IMR-90 (cell line): Measurements from ENCODE around the gene TMEM205. TPM values are rescaled to one million over a fixed set of nuclear protein-coding genes. Genes with fewer than 3 reads are reported as not detected.
A peak's percentile ranks its signal among the peaks of the same experiment; 100 is the strongest.

Experiments
- ATAC-seq: fragments of 200-7000 bp; cut with Tn5 transposase; 2 replicates; pipeline ENCODE4 v1.9.1; 2020; ENCODE audit warnings: low read depth, mild to moderate bottlenecking, moderate library complexity
- BruUV-seq: library from RNA; stranded (reverse); fragments of 400-500 nt; replicated peaks from 2 replicates; lab custom pipeline; 2021; lab: Mats Ljungman, UMichigan
- CTCF ChIA-PET: fragments of 300-600 bp; formaldehyde crosslinking; extraction: SDS; loops from one replicate; lab custom pipeline; 2021; ENCODE audit warnings: antibody characterized with exemption; lab: Yijun Ruan, JAX
- POLR2A ChIA-PET: fragments of 300-600 bp; sonication (Branson Sonifier 250); formaldehyde crosslinking; loops from one replicate; lab custom pipeline; 2022; ENCODE audit warnings: antibody characterized with exemption; ENCODE audit not compliant: unreplicated experiment; lab: Charles Lee
- DNase-seq: peaks from one replicate; pipeline ENCODE4 v3.0.0; 2013
- H2AFZ ChIP-seq: replicated peaks from 2 replicates; pipeline ENCODE3; 2013; ENCODE audit warnings: low read length, mild to moderate bottlenecking; ENCODE audit not compliant: poor library complexity
- H2AK5ac ChIP-seq: 2 replicates; pipeline ENCODE4 v1.6.1; 2013; ENCODE audit warnings: low read depth, low read length, inconsistent platforms
- H2AK9ac ChIP-seq: replicated peaks from 2 replicates; pipeline ENCODE3; 2013; ENCODE audit warnings: mild to moderate bottlenecking, low read depth, low read length, moderate library complexity; ENCODE audit not compliant: poor library complexity
- H2BK120ac ChIP-seq: 2 replicates; pipeline ENCODE4 v1.6.1; 2013; ENCODE audit warnings: low read depth, low read length, inconsistent platforms
- H2BK15ac ChIP-seq: 3 replicates; pipeline ENCODE4 v1.6.1; 2013; ENCODE audit warnings: low read depth, low read length, inconsistent platforms
- H2BK20ac ChIP-seq: 2 replicates; pipeline ENCODE4 v1.6.1; 2013; ENCODE audit warnings: low read depth, mild to moderate bottlenecking, inconsistent platforms, low read length, moderate library complexity
- H2BK5ac ChIP-seq: 2 replicates; pipeline ENCODE4 v1.6.1; 2013; ENCODE audit warnings: mild to moderate bottlenecking, low read depth, low read length, inconsistent platforms; ENCODE audit not compliant: poor library complexity, severe bottlenecking
- H3K14ac ChIP-seq: replicated peaks from 2 replicates; pipeline ENCODE4 v1.6.1; 2013; ENCODE audit warnings: low read depth, low read length, inconsistent platforms
- H3K18ac ChIP-seq: 2 replicates; pipeline ENCODE4 v1.6.1; 2013; ENCODE audit warnings: low read depth, low read length, control low read depth
- H3K23ac ChIP-seq: 2 replicates; pipeline ENCODE4 v1.6.1; 2013; ENCODE audit warnings: low read depth, low read length, inconsistent platforms
- H3K27ac ChIP-seq: 2 replicates; pipeline ENCODE4 v1.5.1; 2013; ENCODE audit warnings: mild to moderate bottlenecking, control low read depth, low read length; ENCODE audit not compliant: insufficient read depth
- H3K27me3 ChIP-seq: 2 replicates; pipeline ENCODE4 v1.6.1; 2013; ENCODE audit warnings: low read length; ENCODE audit not compliant: control insufficient read depth, insufficient read depth
- H3K36me3 ChIP-seq: 2 replicates; pipeline ENCODE4 v1.6.1; 2013; ENCODE audit warnings: low read length, mixed read lengths; ENCODE audit not compliant: control insufficient read depth, insufficient read depth
- H3K4ac ChIP-seq: 2 replicates; pipeline ENCODE4 v1.6.1; 2013; ENCODE audit warnings: low read depth, low read length, inconsistent platforms
- H3K4me1 ChIP-seq: 2 replicates; pipeline ENCODE4 v1.6.1; 2013; ENCODE audit warnings: low read length, mixed read lengths; ENCODE audit not compliant: control insufficient read depth, insufficient read depth
- H3K4me2 ChIP-seq: 2 replicates; pipeline ENCODE4 v1.6.1; 2013; ENCODE audit warnings: low read depth, mild to moderate bottlenecking, control low read depth, low read length, moderate library complexity
- H3K4me3 ChIP-seq: 2 replicates; pipeline ENCODE4 v1.5.1; 2013; ENCODE audit warnings: low read depth, mild to moderate bottlenecking, control low read depth, low read length, moderate library complexity; ENCODE audit not compliant: insufficient read depth
- H3K56ac ChIP-seq: 2 replicates; pipeline ENCODE4 v1.6.1; 2013; ENCODE audit warnings: low read length, inconsistent platforms; ENCODE audit not compliant: insufficient read depth; ENCODE audit errors: extremely low read depth
- H3K79me1 ChIP-seq, 2 experiments: 2 replicates each; pipeline ENCODE4 v1.6.1; 2013; ENCODE audit warnings: low read length in 2 of 2, inconsistent platforms in 1 of 2, low read depth in 1 of 2
- H3K9ac ChIP-seq: 2 replicates; pipeline ENCODE4 v1.6.1; 2013; ENCODE audit warnings: low read depth, low read length, control low read depth
- H3K9me1 ChIP-seq: 2 replicates; pipeline ENCODE4 v1.6.1; 2013; ENCODE audit warnings: low read length, inconsistent platforms; ENCODE audit not compliant: insufficient read depth
- H3K9me3 ChIP-seq: 2 replicates; pipeline ENCODE4 v1.6.1; 2013; ENCODE audit warnings: low read length; ENCODE audit not compliant: control insufficient read depth, insufficient read depth
- H4K20me1 ChIP-seq: 2 replicates; pipeline ENCODE4 v1.6.1; 2013; ENCODE audit warnings: low read length, inconsistent platforms; ENCODE audit not compliant: insufficient read depth
- H4K5ac ChIP-seq: 2 replicates; pipeline ENCODE4 v1.6.1; 2013; ENCODE audit warnings: mild to moderate bottlenecking, low read depth, low read length, control low read depth
- H4K8ac ChIP-seq, 2 experiments: 2 replicates each; pipeline ENCODE4 v1.6.1; 2013; ENCODE audit warnings: low read depth in 2 of 2, low read length in 2 of 2, control low read depth in 1 of 2, inconsistent platforms in 1 of 2
- H4K91ac ChIP-seq: 2 replicates; pipeline ENCODE4 v1.6.1; 2013; ENCODE audit warnings: low read depth, low read length, inconsistent platforms; ENCODE audit not compliant: insufficient read depth
- MAZ ChIP-seq: IDR thresholded peaks from 2 replicates; pipeline ENCODE4 v1.6.1; 2012; ENCODE audit warnings: low read depth, mild to moderate bottlenecking, low read length, improper control_type of control experiment, moderate library complexity, borderline replicate concordance
- USF2 ChIP-seq: fragments of 150-350 bp; IDR thresholded peaks from 2 replicates; pipeline ENCODE4 v1.6.1; 2017; ENCODE audit warnings: mild to moderate bottlenecking, antibody characterized with exemption, low read length, low read depth
- WGBS, 2 experiments: methylation state at CpG; one replicate each; pipeline versions ENCODE4 v1.1.5 to v1.1.7; 2013; ENCODE audit warnings: missing lambda C conversion rate in 2 of 2; ENCODE audit not compliant: insufficient read length in 1 of 2; ENCODE audit errors: extremely low coverage in 2 of 2; 5-methylcytosine and 5-hydroxymethylcytosine counted together
- dilution Hi-C: fragments of 300-500 bp; cut with HindIII; formaldehyde crosslinking; loops from one replicate; pipeline ENCODE4 v1.14.3; 2018; ENCODE audit warnings: low sequenced_read_pairs; ENCODE audit not compliant: unreplicated experiment
- in situ Hi-C: fragments of 300-500 bp; cut with MboI; formaldehyde crosslinking; loops from 3 replicates; pipeline ENCODE4 v1.14.3; 2019; ENCODE audit warnings: low sequenced_read_pairs, inconsistent platforms, mixed read lengths
- intact Hi-C: fragments of 100-400 bp; cut with micrococcal nuclease; formaldehyde crosslinking; loops from 2 replicates; pipeline ENCODE4 v1.10.0; 2022
- polyA plus RNA-seq, 3 experiments: library from polyadenylated mRNA; depleted of rRNA; stranded (reverse); fragments of >200 nt; gene quantifications; 2 replicates each; pipeline ENCODE4 v1.2.3, GENCODE V29; 2012; ENCODE audit warnings: low replicate concordance in 1 of 3
- total RNA-seq: library from RNA; depleted of rRNA; stranded (reverse); fragments of >200 nt; gene quantifications from 2 replicates; pipeline ENCODE4 v1.2.3, GENCODE V29; 2012

Gene TMEM205
- total and polyA plus RNA-seq, 2 of the 4 experiments (the other 2 are of a cell fraction), result 110 to 136 TPM

- in situ Hi-C loops, result no loop called here
- dilution Hi-C loops, result no loop called here
- H4K91ac ChIP-seq, result peak overlapping the region; percentile 91
- H3K4me1 ChIP-seq, result peaks cover 12% of the 10 kb centered on the region
- peak overlapping the region; percentile 96 for H2AK5ac ChIP-seq
- H3K4ac ChIP-seq, result peak overlapping the region; percentile 76
- peak overlapping the region; percentile 43 for H3K4me2 ChIP-seq
- peaks cover 7% of the 10 kb centered on the region; the same call in 1 of the 2 replicates for H3K36me3 ChIP-seq
- no peak; the same call in 1 of the 2 replicates for ATAC-seq
- ChIA-PET POLR2A (no interaction called here), CTCF (no interaction called here)
- H3K9me3 ChIP-seq, result no peaks in the 10 kb centered on the region
- peak overlapping the region; percentile 82; the same call in 1 of the 2 replicates for H3K56ac ChIP-seq
- no peaks in the 10 kb centered on the region for H3K27me3 ChIP-seq
- peak overlapping the region; percentile 38 for H2AFZ ChIP-seq
- H2BK20ac ChIP-seq, result peak overlapping the region; percentile 79
- peak overlapping the region; percentile 38 for H2BK5ac ChIP-seq
- peak overlapping the region; percentile 87 for H2BK120ac ChIP-seq
- peak overlapping the region; percentile 3 for H4K5ac ChIP-seq
- H3K18ac ChIP-seq, result peak overlapping the region; percentile 5
- TF ChIP-seq USF2, result no peak
- TF ChIP-seq MAZ, result 0 out of 2 replicates have a peak, but pooled peaks have one; percentile 5
- H4K8ac ChIP-seq, result peak overlapping the region; percentile 60 to 83
- H3K4me3 ChIP-seq, result no peak overlapping the region
- no peaks in the 10 kb centered on the region for H4K20me1 ChIP-seq
- DNase-seq, result no peak
- peaks cover 10% of the 10 kb centered on the region for H3K9me1 ChIP-seq
- H2BK15ac ChIP-seq, result peak overlapping the region; percentile 91; the same call in 2 of the 3 replicates
- intact Hi-C loops, result loop anchor here (1.0 kb wide), 1 partner anchor 16 kb away; the partner anchor contains the start of gene RAB3D
- no TSS peak for BruUV-seq
- 60% methylated on average over 1 of the region's 5 CpGs; no CpG with 5 or more reads in 1 of the 2 experiments for WGBS, 2 experiments
- H2AK9ac ChIP-seq, result peak overlapping the region; percentile 33
- H3K14ac ChIP-seq, result peak overlapping the region; percentile 59
- H3K9ac ChIP-seq, result peak overlapping the region; percentile 1; the same call in 1 of the 2 replicates
- H3K23ac ChIP-seq, result peak overlapping the region; percentile 87
- no peaks in the 10 kb centered on the region for H3K79me1 ChIP-seq
- peak overlapping the region; percentile 65 for H3K27ac ChIP-seq
Measured at GRCh38 chr19:11323601-11324078, 22.4 kb downstream of the TMEM205 start.
